Stomach (tissue), 4 donors: ENCODE results near the gene TOR4A.

Experiments used
- CTCF ChIP-seq, 7 experiments: fragments of 450-650 bp in 4 of 7; fragments of 200-600 bp in 3 of 7; sonication (generic) in 3 of 7; IDR thresholded peaks; one replicate each; pipeline ENCODE4 v1.5.1; 2016 to 2019; ENCODE audit warnings: antibody characterized with exemption in 7 of 7, control low read depth in 2 of 7, mild to moderate bottlenecking in 1 of 7
- EP300 ChIP-seq: sonication (generic); formaldehyde crosslinking; IDR thresholded peaks from one replicate; pipeline ENCODE4 v1.6.1; 2017; ENCODE audit warnings: antibody characterized with exemption
- POLR2A ChIP-seq, 4 donors: fragments of 450-650 bp; IDR thresholded peaks; one replicate each; pipeline ENCODE4 v1.6.1; 2016; ENCODE audit warnings: antibody characterized with exemption in 4 of 4, control low read depth in 2 of 4, mild to moderate bottlenecking in 1 of 4, moderate library complexity in 1 of 4
- POLR2AphosphoS5 ChIP-seq, 3 donors: sonication (generic); formaldehyde crosslinking; IDR thresholded peaks; one replicate each; pipeline ENCODE4 v1.6.1; 2016; ENCODE audit warnings: antibody characterized with exemption in 3 of 3

GRCh38 chr9:137325124-137325523 lies 47.6 kb downstream of the TOR4A start:
- TF ChIP-seq CTCF (IDR thresholded peaks at IDR 0.05) (no peak), POLR2AphosphoS5 (IDR thresholded peaks at IDR 0.05) (no peak), POLR2A (IDR thresholded peaks at IDR 0.05) (no peak), EP300 (no peak)
